Activated CD4-positive, alpha-beta memory T cell treated with anti-CD3 and anti-CD28 coated beads for 36 hours (primary cell): Measurements from ENCODE around the gene KMO. TPM values are rescaled to one million over a fixed set of nuclear protein-coding genes. Genes with fewer than 3 reads are reported as not detected.

ENCODE experiments used
- CTCF ChIA-PET: fragments of 350-600 bp; sonication (Branson Sonifier 250); formaldehyde crosslinking; loops from one replicate; lab custom pipeline; 2021; ENCODE audit warnings: antibody characterized with exemption, inconsistent platforms; lab: Charles Lee
- POLR2A ChIA-PET: fragments of 350-600 bp; sonication (Branson Sonifier 250); formaldehyde crosslinking; loops from one replicate; lab custom pipeline; 2021; ENCODE audit warnings: antibody characterized with exemption; lab: Charles Lee
- DNase-seq: peaks from one replicate; pipeline ENCODE4 v3.0.0-alpha.2; 2020
- H3K27ac Mint-ChIP-seq: one replicate; pipeline ENCODE4 v1.8.0; 2021; ENCODE audit warnings: mixed read lengths
- H3K27me3 Mint-ChIP-seq: one replicate; pipeline ENCODE4 v1.8.0; 2021; ENCODE audit warnings: mixed read lengths
- H3K36me3 Mint-ChIP-seq: one replicate; pipeline ENCODE4 v1.8.0; 2021; ENCODE audit warnings: mixed read lengths
- H3K4me1 Mint-ChIP-seq: one replicate; pipeline ENCODE4 v1.8.0; 2021; ENCODE audit warnings: low read depth, mixed read lengths
- H3K4me3 Mint-ChIP-seq: one replicate; pipeline ENCODE4 v1.8.0; 2021; ENCODE audit warnings: mild to moderate bottlenecking, mixed read lengths
- H3K9me3 Mint-ChIP-seq: one replicate; pipeline ENCODE4 v1.8.0; 2021; ENCODE audit warnings: mixed read lengths
- intact Hi-C: fragments of 100-400 bp; cut with micrococcal nuclease; formaldehyde crosslinking; loops from one replicate; pipeline ENCODE4 v1.15.1; 2023
- total RNA-seq, 2 experiments: library from RNA; stranded (reverse); gene quantifications; one replicate each; pipeline ENCODE4 v1.2.3, GENCODE V29; 2021

KMO gene
- total RNA-seq, 2 experiments from 2014 or later, result 0.26 TPM; not detected in 1

DNA sequence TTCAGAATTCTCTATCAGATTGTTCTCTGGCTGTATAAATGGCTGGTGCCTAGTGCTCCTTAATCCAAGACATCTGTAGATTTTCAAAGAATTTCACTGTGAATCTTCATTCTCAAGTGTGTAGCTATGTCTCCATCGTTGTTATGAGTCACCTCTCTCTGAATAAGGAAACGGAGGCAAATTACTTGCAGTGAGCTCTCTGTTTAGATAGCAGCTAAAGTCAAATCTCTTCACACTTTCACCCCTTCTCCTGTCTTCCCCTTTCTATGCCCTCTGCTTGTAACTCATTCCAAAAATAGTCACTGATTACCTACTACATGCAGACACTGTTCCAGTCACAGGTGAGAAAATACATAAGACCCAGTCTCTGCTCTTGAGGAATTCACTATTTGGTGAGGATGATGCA, 68.3 kb downstream of the KMO start:
- DNase-seq, result no peak
- peaks cover 1% of the 10 kb centered on the region for H3K36me3 Mint-ChIP-seq
- intact Hi-C loops, result loop anchor here (1.0 kb wide), 1 partner anchor 8 kb away; no protein-coding TSS in a partner anchor
- H3K4me1 Mint-ChIP-seq, result peaks cover 18% of the 10 kb centered on the region
- H3K4me3 Mint-ChIP-seq, result no peak overlapping the region
- CTCF ChIA-PET, result no interaction called here
- H3K27me3 Mint-ChIP-seq, result no peaks in the 10 kb centered on the region
- H3K9me3 Mint-ChIP-seq, result no peaks in the 10 kb centered on the region
- no peak overlapping the region for H3K27ac Mint-ChIP-seq
- POLR2A ChIA-PET, result no interaction called here

- no peak overlapping the region for H3K4me3 Mint-ChIP-seq
- POLR2A ChIA-PET, result no interaction called here
- H3K9me3 Mint-ChIP-seq, result no peaks in the 10 kb centered on the region
- H3K36me3 Mint-ChIP-seq, result peaks cover 1% of the 10 kb centered on the region
- H3K4me1 Mint-ChIP-seq, result peaks cover 20% of the 10 kb centered on the region
- no peaks in the 10 kb centered on the region for H3K27me3 Mint-ChIP-seq
- DNase-seq, result no peak
- H3K27ac Mint-ChIP-seq, result no peak overlapping the region
- intact Hi-C loops, result no loop called here
- CTCF ChIA-PET, result no interaction called here
Measured at GRCh38 chr1:241603731-241604245, 71.6 kb downstream of the KMO start.

DNA sequence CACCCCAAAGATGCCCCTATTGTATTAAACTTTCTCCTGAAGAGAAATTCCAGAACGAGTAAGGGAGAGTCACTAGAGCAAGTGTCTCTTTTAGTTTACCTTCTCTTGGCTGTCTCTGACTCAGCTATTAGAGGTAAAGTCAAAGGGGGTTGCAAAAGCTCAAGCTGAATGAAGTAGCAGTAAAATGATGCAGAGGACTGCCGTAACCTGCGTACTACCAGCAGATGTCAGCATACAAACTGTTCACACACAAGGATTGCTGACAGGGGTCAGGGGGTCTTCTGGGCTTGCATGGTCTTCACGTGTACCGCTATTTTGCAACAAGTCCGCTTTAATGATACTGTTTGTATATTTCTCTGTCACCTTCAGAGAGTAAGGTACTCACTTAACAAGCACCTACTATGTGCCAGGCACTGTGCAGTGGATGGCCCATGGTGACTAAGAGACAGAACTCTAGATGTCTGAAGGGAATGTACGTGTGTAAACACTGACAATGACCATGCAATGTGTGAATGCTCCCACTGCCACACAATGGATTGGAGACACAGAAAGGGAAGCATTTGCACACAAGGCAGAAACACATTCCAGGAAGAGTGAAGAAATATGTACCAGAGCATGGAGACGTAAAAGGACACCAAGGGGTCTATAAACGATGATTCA, 73.1 kb downstream of the KMO start:
- Mint-ChIP-seq H3K4me1 (peaks cover 20% of the 10 kb centered on the region), H3K36me3 (peaks cover 1% of the 10 kb centered on the region), H3K27ac (no peak overlapping the region), H3K9me3 (no peaks in the 10 kb centered on the region), H3K27me3 (no peaks in the 10 kb centered on the region), H3K4me3 (no peak overlapping the region)
- DNase-seq, result no peak
- CTCF ChIA-PET, result interaction anchor here (1.6 kb wide), 1 partner anchor 22 kb away, joined by 6 read pairs; no protein-coding TSS in a partner anchor
- intact Hi-C loops, result no loop called here
- POLR2A ChIA-PET, result no interaction called here

DNA sequence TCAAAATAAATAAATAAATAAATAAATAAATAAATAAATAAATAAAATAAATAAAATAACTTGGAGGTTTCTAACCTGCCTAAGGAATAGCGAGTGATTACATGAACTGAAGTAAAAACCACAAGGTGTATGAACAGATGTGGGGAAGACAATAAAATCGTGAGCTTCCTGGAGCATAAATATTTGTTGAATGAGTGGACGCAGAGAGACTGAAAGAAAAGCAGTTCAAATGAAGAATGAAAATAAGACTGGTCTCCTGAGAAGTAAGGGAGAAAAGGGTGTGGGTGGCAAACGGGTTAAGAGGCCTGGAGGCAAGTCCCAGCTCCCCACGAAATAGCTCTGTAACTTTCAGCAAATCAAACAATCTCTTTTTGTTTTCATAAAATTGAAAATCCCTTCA, 74.4 kb downstream of the KMO start:
- Mint-ChIP-seq H3K4me1 (peaks cover 12% of the 10 kb centered on the region), H3K36me3 (peaks cover 1% of the 10 kb centered on the region), H3K27me3 (no peaks in the 10 kb centered on the region), H3K27ac (no peak overlapping the region), H3K9me3 (no peaks in the 10 kb centered on the region), H3K4me3 (no peak overlapping the region)
- ChIA-PET POLR2A (no interaction called here), CTCF (interaction anchor here (1.6 kb wide), 1 partner anchor 21 kb away, joined by 6 read pairs; no protein-coding TSS in a partner anchor)
- intact Hi-C loops, result no loop called here
- no peak for DNase-seq

- POLR2A ChIA-PET, result no interaction called here
Measured at GRCh38 chr1:241607497-241607896, 75.3 kb downstream of the KMO start.

GRCh38 chr1:241608379-241609033, 76.3 kb downstream of the KMO start:
- no peaks in the 10 kb centered on the region for H3K36me3 Mint-ChIP-seq
- H3K4me1 Mint-ChIP-seq, result peaks cover 13% of the 10 kb centered on the region
- ChIA-PET POLR2A (no interaction called here), CTCF (interaction anchor here (0.8 to 1.2 kb wide), 2 partner anchors 76 to 390 kb away, joined by 3 read pairs; partner anchors contain the start of genes KMO and MAP1LC3C)
- intact Hi-C loops, result loop anchor here (1.0 kb wide), 2 partner anchors 8 to 16 kb away; no protein-coding TSS in a partner anchor
- H3K27me3 Mint-ChIP-seq, result no peaks in the 10 kb centered on the region
- DNase-seq, result no peak
- H3K9me3 Mint-ChIP-seq, result no peaks in the 10 kb centered on the region
- H3K27ac Mint-ChIP-seq, result no peak overlapping the region
- H3K4me3 Mint-ChIP-seq, result no peak overlapping the region

More at GRCh38 chr1:241607497-241607896, 75.3 kb downstream of the KMO start:
- Mint-ChIP-seq H3K27me3 (no peaks in the 10 kb centered on the region), H3K27ac (no peak overlapping the region), H3K4me1 (peaks cover 13% of the 10 kb centered on the region), H3K36me3 (peaks cover 1% of the 10 kb centered on the region), H3K9me3 (no peaks in the 10 kb centered on the region), H3K4me3 (no peak overlapping the region)
- DNase-seq, result no peak
- CTCF ChIA-PET, result no interaction called here
- intact Hi-C loops, result no loop called here

- no peak for DNase-seq
- Mint-ChIP-seq H3K9me3 (no peaks in the 10 kb centered on the region), H3K36me3 (no peaks in the 10 kb centered on the region), H3K4me3 (no peak overlapping the region), H3K4me1 (peaks cover 11% of the 10 kb centered on the region), H3K27ac (no peak overlapping the region), H3K27me3 (no peaks in the 10 kb centered on the region)
- intact Hi-C loops, result loop anchor here (2.0 kb wide), 2 partner anchors 389 to 407 kb away; partner anchors contain the start of gene MAP1LC3C
- ChIA-PET CTCF (interaction anchor here (0.6 to 4.7 kb wide), 37 partner anchors 8 to 411 kb away, joined by 3 to 64 read pairs (median 4); partner anchors contain the start of genes CHML, EXO1, FH and KMO), POLR2A (interaction anchor here (0.8 to 0.9 kb wide), 2 partner anchors 13 to 30 kb away, joined by 3 to 4 read pairs; partner anchors contain the start of genes CHML and OPN3)
Measured at GRCh38 chr1:241610056-241610815, 78.1 kb downstream of the KMO start.

GRCh38 chr1:241611063-241611462, 78.9 kb downstream of the KMO start:
- Mint-ChIP-seq H3K36me3 (no peaks in the 10 kb centered on the region), H3K27ac (no peak overlapping the region), H3K27me3 (no peaks in the 10 kb centered on the region), H3K9me3 (no peaks in the 10 kb centered on the region), H3K4me1 (peaks cover 11% of the 10 kb centered on the region), H3K4me3 (no peak overlapping the region)
- CTCF ChIA-PET, result interaction anchor here (0.6 to 4.7 kb wide), 39 partner anchors 9 to 1007 kb away, joined by 3 to 64 read pairs (median 4); partner anchors contain the start of genes CHML, EXO1, FH and KMO
- intact Hi-C loops, result loop anchor here (1.0 to 2.0 kb wide), 6 partner anchors 16 to 406 kb away; partner anchors contain the start of genes CHML, EXO1, MAP1LC3C and OPN3
- DNase-seq, result no peak
- POLR2A ChIA-PET, result interaction anchor here (0.8 to 0.9 kb wide), 2 partner anchors 12 to 29 kb away, joined by 3 to 4 read pairs; partner anchors contain the start of genes CHML and OPN3

DNA sequence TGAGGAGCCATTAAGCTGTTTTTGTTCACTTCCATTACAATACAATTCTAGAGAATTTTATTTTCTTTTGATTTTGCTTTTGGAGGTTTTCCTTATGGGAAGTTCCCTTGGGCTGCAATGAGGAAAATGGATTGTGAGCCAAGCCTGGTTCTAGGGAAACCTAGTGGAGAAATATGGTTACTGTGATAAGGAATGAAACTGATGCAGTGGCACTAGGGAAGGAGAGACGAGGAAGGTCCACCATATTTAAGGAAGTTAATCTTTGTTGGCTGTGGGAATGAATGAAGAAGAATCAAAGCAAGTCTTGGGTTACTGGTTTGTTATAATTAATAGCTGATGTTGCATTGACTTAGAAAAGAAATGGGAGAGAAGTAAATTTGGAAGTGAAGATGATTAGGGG, 79.6 kb downstream of the KMO start:
- DNase-seq, result no peak
- Mint-ChIP-seq H3K36me3 (no peaks in the 10 kb centered on the region), H3K4me3 (no peak overlapping the region), H3K4me1 (peaks cover 11% of the 10 kb centered on the region), H3K27me3 (no peaks in the 10 kb centered on the region), H3K27ac (no peak overlapping the region), H3K9me3 (no peaks in the 10 kb centered on the region)
- intact Hi-C loops, result loop anchor here (1.0 to 2.0 kb wide), 6 partner anchors 16 to 405 kb away; partner anchors contain the start of genes CHML, EXO1, MAP1LC3C and OPN3
- CTCF ChIA-PET, result interaction anchor here (0.7 to 4.7 kb wide), 22 partner anchors 9 to 1008 kb away, joined by 3 to 64 read pairs (median 8); partner anchors contain the start of genes EXO1, FH and MAP1LC3C
- POLR2A ChIA-PET, result no interaction called here

DNA sequence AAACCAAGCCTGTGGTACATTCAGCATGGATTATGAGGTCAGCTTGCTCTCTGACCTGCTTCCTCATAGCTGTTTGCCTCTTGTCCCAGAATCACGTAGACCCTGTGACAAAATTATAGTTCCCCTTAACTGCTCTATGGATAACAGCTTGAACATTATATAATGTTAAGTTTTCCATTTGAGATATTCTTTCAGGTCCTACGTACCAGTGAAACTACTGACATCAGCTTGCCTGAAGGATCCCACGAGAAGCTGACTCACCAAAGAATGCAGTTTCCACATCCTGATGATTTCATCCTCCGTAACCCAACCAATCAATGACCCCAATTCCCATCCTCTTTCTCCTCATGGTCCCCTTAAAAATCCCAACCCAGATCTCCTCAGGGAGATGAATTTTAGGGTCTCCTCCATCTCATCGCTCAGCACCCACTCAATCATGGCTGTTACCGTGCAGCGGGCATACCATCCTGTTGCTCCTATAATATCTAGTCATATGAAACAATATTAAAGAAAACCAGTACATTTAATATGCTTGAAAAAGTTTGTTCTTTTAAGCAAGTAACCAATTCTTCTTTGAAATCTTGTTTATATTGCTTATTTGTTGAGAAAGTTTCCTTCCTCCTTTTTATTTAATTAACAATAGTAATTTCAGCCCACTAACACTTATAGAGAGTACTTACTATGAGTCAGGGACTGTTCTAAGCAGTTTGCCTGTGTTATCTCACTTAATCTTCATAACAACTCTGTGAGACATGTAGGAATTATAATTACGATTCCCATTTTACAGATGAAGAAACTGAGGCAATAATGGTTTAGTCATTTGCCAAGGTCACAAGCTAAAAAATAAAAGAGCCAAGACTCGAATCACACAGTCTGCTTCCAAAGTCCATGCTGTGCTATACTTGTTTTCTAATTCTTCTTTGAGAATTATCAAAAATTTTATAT, 80.6 kb downstream of the KMO start:
- CTCF ChIA-PET, result interaction anchor here (0.6 to 4.7 kb wide), 17 partner anchors 8 to 404 kb away, joined by 3 to 64 read pairs (median 7); partner anchors contain the start of genes EXO1, FH and MAP1LC3C
- H3K4me1 Mint-ChIP-seq, result peaks cover 16% of the 10 kb centered on the region
- no peak overlapping the region for H3K27ac Mint-ChIP-seq
- intact Hi-C loops, result loop anchor here (1.0 kb wide), 1 partner anchor 62 kb away; no protein-coding TSS in a partner anchor
- no peak for DNase-seq
- no peaks in the 10 kb centered on the region for H3K27me3 Mint-ChIP-seq
- no peaks in the 10 kb centered on the region for H3K36me3 Mint-ChIP-seq
- no peak overlapping the region for H3K4me3 Mint-ChIP-seq
- POLR2A ChIA-PET, result no interaction called here
- no peaks in the 10 kb centered on the region for H3K9me3 Mint-ChIP-seq
